Erythroblast (primary cell): ENCODE results near the gene TTC24.

ENCODE experiments used
- GATA1 ChIP-seq: IDR thresholded peaks from 2 replicates; pipeline ENCODE4 v1.6.1; 2011; ENCODE audit warnings: low read depth, mild to moderate bottlenecking, control low read depth, low read length, moderate library complexity
- POLR2A ChIP-seq: IDR thresholded peaks from 2 replicates; pipeline ENCODE4 v1.6.1; 2011; ENCODE audit warnings: mild to moderate bottlenecking, low read length

- TF ChIP-seq POLR2A (no peak), GATA1 (no peak)
These were observed 16.9 kb downstream of the TTC24 start for GRCh38 chr1:156596426-156596825.
